WTC11 (cell line): ENCODE measurements around the gene DYNLRB1. TPM values are rescaled to one million over a fixed set of nuclear protein-coding genes. Genes with fewer than 3 reads are reported as not detected.
A peak's percentile ranks its signal among the peaks of the same experiment; 100 is the strongest.

Source experiments
- ATAC-seq: fragments of 200-7000 bp; cut with Tn5 transposase; 2 replicates; pipeline ENCODE4 v1.10.0; 2021; ENCODE audit warnings: mild to moderate bottlenecking, moderate library complexity
- CTCF ChIA-PET: fragments of 300-600 bp; sonication (Branson Sonifier 250); formaldehyde crosslinking; loops from one replicate; lab custom pipeline; 2021; ENCODE audit warnings: antibody characterized with exemption; lab: Charles Lee
- POLR2A ChIA-PET: fragments of 350-600 bp; sonication (Branson Sonifier 250); formaldehyde crosslinking; loops from one replicate; lab custom pipeline; 2021; ENCODE audit warnings: antibody characterized with exemption; lab: Charles Lee
- DNase-seq: peaks from one replicate; pipeline ENCODE4 v3.0.0; 2021; ENCODE audit warnings: low spot score
- H3K27ac Mint-ChIP-seq: 2 replicates; pipeline ENCODE4 v1.8.0; 2021; ENCODE audit warnings: mixed read lengths
- H3K27me3 Mint-ChIP-seq: 2 replicates; pipeline ENCODE4 v1.8.0; 2021; ENCODE audit warnings: low read depth, mild to moderate bottlenecking, moderate library complexity, mixed read lengths
- H3K36me3 Mint-ChIP-seq: 2 replicates; pipeline ENCODE4 v1.8.0; 2021; ENCODE audit warnings: mixed read lengths
- H3K4me1 Mint-ChIP-seq: 2 replicates; pipeline ENCODE4 v1.8.0; 2022; ENCODE audit warnings: mixed read lengths
- H3K4me3 Mint-ChIP-seq: 2 replicates; pipeline ENCODE4 v1.8.0; 2021; ENCODE audit warnings: mild to moderate bottlenecking, moderate library complexity, mixed read lengths
- H3K9me3 Mint-ChIP-seq: 2 replicates; pipeline ENCODE4 v1.8.0; 2021; ENCODE audit warnings: mixed read lengths
- FOXJ3 ChIP-seq: sonication (generic); formaldehyde crosslinking; IDR thresholded peaks from 2 replicates; pipeline ENCODE4 v1.9.0; 2021; ENCODE audit warnings: missing genetic modification reagents, mild to moderate bottlenecking, borderline replicate concordance
- FOXP4 ChIP-seq: sonication (generic); formaldehyde crosslinking; IDR thresholded peaks from 2 replicates; pipeline ENCODE4 v1.8.0; 2022; ENCODE audit warnings: mild to moderate bottlenecking, missing genetic modification reagents
- JAZF1 ChIP-seq: fragments of 250-450 bp; sonication (Bioruptor Pico); IDR thresholded peaks from 2 replicates; pipeline ENCODE4 v1.9.0; 2021; ENCODE audit warnings: moderate library complexity, mild to moderate bottlenecking, inconsistent platforms
- MYBL2 ChIP-seq: sonication (generic); formaldehyde crosslinking; IDR thresholded peaks from 2 replicates; pipeline ENCODE4 v1.8.1; 2023; ENCODE audit warnings: mild to moderate bottlenecking, moderate library complexity, missing genetic modification reagents
- RELA ChIP-seq: sonication (generic); formaldehyde crosslinking; IDR thresholded peaks from 2 replicates; pipeline ENCODE4 v1.8.1; 2022; ENCODE audit warnings: missing genetic modification reagents, mild to moderate bottlenecking, borderline replicate concordance
- RORB ChIP-seq: fragments of 250-450 bp; sonication (Bioruptor Pico); IDR thresholded peaks from 2 replicates; pipeline ENCODE4 v1.9.0; 2021; ENCODE audit warnings: mild to moderate bottlenecking
- SP1 ChIP-seq: sonication (generic); formaldehyde crosslinking; conservative IDR thresholded peaks from 2 replicates; pipeline ENCODE4 v1.8.1; 2022; ENCODE audit warnings: missing genetic modification reagents
- TCF7 ChIP-seq: sonication (generic); formaldehyde crosslinking; IDR thresholded peaks from 2 replicates; pipeline ENCODE4 v1.8.0; 2022; ENCODE audit warnings: mild to moderate bottlenecking, low read depth, missing genetic modification reagents, moderate library complexity
- ZNF317 ChIP-seq: sonication (generic); formaldehyde crosslinking; IDR thresholded peaks from 2 replicates; pipeline ENCODE4 v1.8.1; 2023; ENCODE audit warnings: low read depth, mild to moderate bottlenecking, moderate library complexity, missing genetic modification reagents, borderline replicate concordance
- ZNF396 ChIP-seq: fragments of 250-450 bp; sonication (Bioruptor Pico); IDR thresholded peaks from 2 replicates; pipeline ENCODE4 v1.8.0; 2021; ENCODE audit warnings: mild to moderate bottlenecking, moderate library complexity, borderline replicate concordance
- total RNA-seq: library from RNA; stranded (reverse); gene quantifications from 3 replicates; pipeline ENCODE4 v1.2.3, GENCODE V29; 2021
- TF ChIP-seq, protein P1 (sequence below): sonication (generic); formaldehyde crosslinking; IDR thresholded peaks from 2 replicates; pipeline ENCODE4 v1.8.1; 2023; ENCODE audit warnings: mild to moderate bottlenecking, missing genetic modification reagents
- TF ChIP-seq, protein P2 (sequence below): fragments of 250-450 bp; sonication (Bioruptor Pico); IDR thresholded peaks from 2 replicates; pipeline ENCODE4 v1.9.0; 2021; ENCODE audit warnings: moderate library complexity, mild to moderate bottlenecking, inconsistent platforms, borderline replicate concordance
- TF ChIP-seq, protein P3 (sequence below): sonication (generic); formaldehyde crosslinking; conservative IDR thresholded peaks from 2 replicates; pipeline ENCODE4 v1.8.1; 2023; ENCODE audit warnings: mild to moderate bottlenecking, low read depth, missing genetic modification reagents, moderate library complexity
- TF ChIP-seq, protein P4 (sequence below): fragments of 250-450 bp; sonication (Bioruptor Pico); IDR thresholded peaks from 2 replicates; pipeline ENCODE4 v1.9.0; 2021; ENCODE audit warnings: mild to moderate bottlenecking, borderline replicate concordance

Gene DYNLRB1
- total RNA-seq, 1 experiment from 2014 or later = 99.3 TPM

GRCh38 chr20:34578025-34578424 is 61.8 kb downstream of the DYNLRB1 start:
- H3K4me1 Mint-ChIP-seq = no peaks in the 10 kb centered on the region
- ATAC-seq (no peak), DNase-seq (no peak)
- TF ChIP-seq ZNF396 = no peak
- no peak for TF ChIP-seq RELA (CRISPR knock-in tag)
- TF ChIP-seq MYBL2 (CRISPR knock-in tag) = no peak
- TF ChIP-seq FOXP4 (CRISPR knock-in tag) = no peak
- no peak for TF ChIP-seq SP1 (CRISPR knock-in tag)
- TF ChIP-seq, protein P1, sequence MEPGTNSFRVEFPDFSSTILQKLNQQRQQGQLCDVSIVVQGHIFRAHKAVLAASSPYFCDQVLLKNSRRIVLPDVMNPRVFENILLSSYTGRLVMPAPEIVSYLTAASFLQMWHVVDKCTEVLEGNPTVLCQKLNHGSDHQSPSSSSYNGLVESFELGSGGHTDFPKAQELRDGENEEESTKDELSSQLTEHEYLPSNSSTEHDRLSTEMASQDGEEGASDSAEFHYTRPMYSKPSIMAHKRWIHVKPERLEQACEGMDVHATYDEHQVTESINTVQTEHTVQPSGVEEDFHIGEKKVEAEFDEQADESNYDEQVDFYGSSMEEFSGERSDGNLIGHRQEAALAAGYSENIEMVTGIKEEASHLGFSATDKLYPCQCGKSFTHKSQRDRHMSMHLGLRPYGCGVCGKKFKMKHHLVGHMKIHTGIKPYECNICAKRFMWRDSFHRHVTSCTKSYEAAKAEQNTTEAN (CRISPR knock-in tag) = no peak
- no peak for TF ChIP-seq JAZF1 (CRISPR knock-in tag)
- TF ChIP-seq, protein P2, sequence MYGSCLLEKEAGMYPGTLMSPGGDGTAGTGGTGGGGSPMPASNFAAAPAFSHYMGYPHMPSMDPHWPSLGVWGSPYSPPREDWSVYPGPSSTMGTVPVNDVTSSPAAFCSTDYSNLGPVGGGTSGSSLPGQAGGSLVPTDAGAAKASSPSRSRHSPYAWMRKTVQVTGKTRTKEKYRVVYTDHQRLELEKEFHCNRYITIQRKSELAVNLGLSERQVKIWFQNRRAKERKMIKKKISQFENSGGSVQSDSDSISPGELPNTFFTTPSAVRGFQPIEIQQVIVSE = no peak
- TF ChIP-seq, protein P3, sequence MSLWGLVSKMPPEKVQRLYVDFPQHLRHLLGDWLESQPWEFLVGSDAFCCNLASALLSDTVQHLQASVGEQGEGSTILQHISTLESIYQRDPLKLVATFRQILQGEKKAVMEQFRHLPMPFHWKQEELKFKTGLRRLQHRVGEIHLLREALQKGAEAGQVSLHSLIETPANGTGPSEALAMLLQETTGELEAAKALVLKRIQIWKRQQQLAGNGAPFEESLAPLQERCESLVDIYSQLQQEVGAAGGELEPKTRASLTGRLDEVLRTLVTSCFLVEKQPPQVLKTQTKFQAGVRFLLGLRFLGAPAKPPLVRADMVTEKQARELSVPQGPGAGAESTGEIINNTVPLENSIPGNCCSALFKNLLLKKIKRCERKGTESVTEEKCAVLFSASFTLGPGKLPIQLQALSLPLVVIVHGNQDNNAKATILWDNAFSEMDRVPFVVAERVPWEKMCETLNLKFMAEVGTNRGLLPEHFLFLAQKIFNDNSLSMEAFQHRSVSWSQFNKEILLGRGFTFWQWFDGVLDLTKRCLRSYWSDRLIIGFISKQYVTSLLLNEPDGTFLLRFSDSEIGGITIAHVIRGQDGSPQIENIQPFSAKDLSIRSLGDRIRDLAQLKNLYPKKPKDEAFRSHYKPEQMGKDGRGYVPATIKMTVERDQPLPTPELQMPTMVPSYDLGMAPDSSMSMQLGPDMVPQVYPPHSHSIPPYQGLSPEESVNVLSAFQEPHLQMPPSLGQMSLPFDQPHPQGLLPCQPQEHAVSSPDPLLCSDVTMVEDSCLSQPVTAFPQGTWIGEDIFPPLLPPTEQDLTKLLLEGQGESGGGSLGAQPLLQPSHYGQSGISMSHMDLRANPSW (CRISPR knock-in tag) = no peak
- H3K4me3 Mint-ChIP-seq = no peak overlapping the region
- peaks cover 8% of the 10 kb centered on the region; the same call in 1 of the 2 replicates for H3K36me3 Mint-ChIP-seq
- H3K27ac Mint-ChIP-seq = no peak overlapping the region
- ChIA-PET POLR2A (no interaction called here), CTCF (interaction anchor here (1.3 to 1.7 kb wide), 2 partner anchors 41 to 192 kb away, joined by 4 to 5 read pairs; no protein-coding TSS in a partner anchor)
- H3K27me3 Mint-ChIP-seq = no peaks in the 10 kb centered on the region
- H3K9me3 Mint-ChIP-seq = no peaks in the 10 kb centered on the region

- ATAC-seq (no peak), DNase-seq (no peak)
- TF ChIP-seq TCF7 (CRISPR knock-in tag) = no peak
- no peak for TF ChIP-seq ZNF317
- TF ChIP-seq FOXJ3 (CRISPR knock-in tag) = no peak
- H3K36me3 Mint-ChIP-seq = peaks cover 5% of the 10 kb centered on the region; the same call in 1 of the 2 replicates
- no peaks in the 10 kb centered on the region for H3K9me3 Mint-ChIP-seq
- H3K27me3 Mint-ChIP-seq = no peaks in the 10 kb centered on the region
- no peaks in the 10 kb centered on the region for H3K4me1 Mint-ChIP-seq
- no peak overlapping the region for H3K27ac Mint-ChIP-seq
- no peak overlapping the region for H3K4me3 Mint-ChIP-seq
- POLR2A ChIA-PET = no interaction called here
- CTCF ChIA-PET = interaction anchor here (1.3 to 1.7 kb wide), 2 partner anchors 42 to 191 kb away, joined by 4 to 5 read pairs; no protein-coding TSS in a partner anchor
These were observed 62.3 kb downstream of the DYNLRB1 start for GRCh38 chr20:34578521-34578920.

DNA sequence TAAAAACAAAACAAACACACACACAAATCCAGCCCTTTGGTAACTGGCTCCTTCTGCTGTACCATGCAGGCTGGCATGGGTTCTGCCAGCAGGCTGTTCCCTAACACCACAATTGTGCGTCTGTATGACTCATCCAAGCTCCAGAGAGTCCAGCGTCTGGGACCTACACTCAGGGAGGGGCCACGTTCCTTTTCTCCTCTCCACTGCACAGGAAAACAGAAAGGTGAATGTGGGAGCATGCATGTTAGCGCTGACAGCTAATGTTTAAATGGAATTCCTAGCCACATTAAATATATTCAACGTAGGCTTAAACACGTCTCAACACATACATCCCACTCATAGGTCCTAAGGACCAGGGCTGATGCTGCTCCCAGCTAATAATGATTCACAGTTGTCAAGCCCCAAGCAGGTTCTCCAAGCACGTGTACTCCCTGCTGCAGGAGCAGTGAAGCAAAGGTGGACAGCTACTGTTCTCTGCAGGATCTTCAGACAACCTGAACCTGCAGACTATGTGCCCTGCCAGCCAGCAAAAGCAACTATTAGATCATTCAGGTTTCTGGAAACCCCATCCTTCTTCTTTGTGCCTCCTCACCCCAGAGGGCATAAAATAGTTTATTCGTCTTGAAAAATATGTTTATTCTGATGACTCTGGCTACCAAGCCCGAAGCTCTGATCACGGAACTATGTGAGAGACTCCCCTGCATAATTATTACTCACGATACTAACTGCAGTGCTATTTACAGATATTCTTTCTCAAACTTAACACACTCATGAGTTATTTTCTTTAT is 63.2 kb downstream of the DYNLRB1 start:
- no peaks in the 10 kb centered on the region for H3K4me1 Mint-ChIP-seq
- no peaks in the 10 kb centered on the region for H3K9me3 Mint-ChIP-seq
- DNase-seq (no peak), ATAC-seq (no peak)
- H3K4me3 Mint-ChIP-seq = no peak overlapping the region
- CTCF ChIA-PET = interaction anchor here (1.3 to 1.7 kb wide), 2 partner anchors 42 to 190 kb away, joined by 4 to 5 read pairs; no protein-coding TSS in a partner anchor
- POLR2A ChIA-PET = no interaction called here
- H3K27me3 Mint-ChIP-seq = no peaks in the 10 kb centered on the region
- 0 out of 2 replicates have a peak overlapping the region, but pooled peaks have one; percentile 42 for H3K27ac Mint-ChIP-seq
- H3K36me3 Mint-ChIP-seq = peaks cover 5% of the 10 kb centered on the region; the same call in 1 of the 2 replicates
- no peak for TF ChIP-seq RORB (CRISPR knock-in tag)
- TF ChIP-seq, protein P4, sequence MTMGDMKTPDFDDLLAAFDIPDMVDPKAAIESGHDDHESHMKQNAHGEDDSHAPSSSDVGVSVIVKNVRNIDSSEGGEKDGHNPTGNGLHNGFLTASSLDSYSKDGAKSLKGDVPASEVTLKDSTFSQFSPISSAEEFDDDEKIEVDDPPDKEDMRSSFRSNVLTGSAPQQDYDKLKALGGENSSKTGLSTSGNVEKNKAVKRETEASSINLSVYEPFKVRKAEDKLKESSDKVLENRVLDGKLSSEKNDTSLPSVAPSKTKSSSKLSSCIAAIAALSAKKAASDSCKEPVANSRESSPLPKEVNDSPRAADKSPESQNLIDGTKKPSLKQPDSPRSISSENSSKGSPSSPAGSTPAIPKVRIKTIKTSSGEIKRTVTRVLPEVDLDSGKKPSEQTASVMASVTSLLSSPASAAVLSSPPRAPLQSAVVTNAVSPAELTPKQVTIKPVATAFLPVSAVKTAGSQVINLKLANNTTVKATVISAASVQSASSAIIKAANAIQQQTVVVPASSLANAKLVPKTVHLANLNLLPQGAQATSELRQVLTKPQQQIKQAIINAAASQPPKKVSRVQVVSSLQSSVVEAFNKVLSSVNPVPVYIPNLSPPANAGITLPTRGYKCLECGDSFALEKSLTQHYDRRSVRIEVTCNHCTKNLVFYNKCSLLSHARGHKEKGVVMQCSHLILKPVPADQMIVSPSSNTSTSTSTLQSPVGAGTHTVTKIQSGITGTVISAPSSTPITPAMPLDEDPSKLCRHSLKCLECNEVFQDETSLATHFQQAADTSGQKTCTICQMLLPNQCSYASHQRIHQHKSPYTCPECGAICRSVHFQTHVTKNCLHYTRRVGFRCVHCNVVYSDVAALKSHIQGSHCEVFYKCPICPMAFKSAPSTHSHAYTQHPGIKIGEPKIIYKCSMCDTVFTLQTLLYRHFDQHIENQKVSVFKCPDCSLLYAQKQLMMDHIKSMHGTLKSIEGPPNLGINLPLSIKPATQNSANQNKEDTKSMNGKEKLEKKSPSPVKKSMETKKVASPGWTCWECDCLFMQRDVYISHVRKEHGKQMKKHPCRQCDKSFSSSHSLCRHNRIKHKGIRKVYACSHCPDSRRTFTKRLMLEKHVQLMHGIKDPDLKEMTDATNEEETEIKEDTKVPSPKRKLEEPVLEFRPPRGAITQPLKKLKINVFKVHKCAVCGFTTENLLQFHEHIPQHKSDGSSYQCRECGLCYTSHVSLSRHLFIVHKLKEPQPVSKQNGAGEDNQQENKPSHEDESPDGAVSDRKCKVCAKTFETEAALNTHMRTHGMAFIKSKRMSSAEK = no peak
